ENCODE measurements around the gene ATN1.

GRCh38 chr12:6944381-6945186 is 16.8 kb downstream of the ATN1 start:
- TF ChIP-seq CTCF (IDR thresholded peaks at IDR 0.05) (peak; percentile 68 to 96 (median 86)), POLR2A (IDR thresholded peaks at IDR 0.05) (peak in 1 of 2 donors; percentile 28)

Data from heart left ventricle (tissue), 13 donors.